ENCODE measurements around the gene IL12RB1.
A peak's percentile ranks its signal among the peaks of the same experiment; 100 is the strongest.

The IL12RB1 gene

DNA sequence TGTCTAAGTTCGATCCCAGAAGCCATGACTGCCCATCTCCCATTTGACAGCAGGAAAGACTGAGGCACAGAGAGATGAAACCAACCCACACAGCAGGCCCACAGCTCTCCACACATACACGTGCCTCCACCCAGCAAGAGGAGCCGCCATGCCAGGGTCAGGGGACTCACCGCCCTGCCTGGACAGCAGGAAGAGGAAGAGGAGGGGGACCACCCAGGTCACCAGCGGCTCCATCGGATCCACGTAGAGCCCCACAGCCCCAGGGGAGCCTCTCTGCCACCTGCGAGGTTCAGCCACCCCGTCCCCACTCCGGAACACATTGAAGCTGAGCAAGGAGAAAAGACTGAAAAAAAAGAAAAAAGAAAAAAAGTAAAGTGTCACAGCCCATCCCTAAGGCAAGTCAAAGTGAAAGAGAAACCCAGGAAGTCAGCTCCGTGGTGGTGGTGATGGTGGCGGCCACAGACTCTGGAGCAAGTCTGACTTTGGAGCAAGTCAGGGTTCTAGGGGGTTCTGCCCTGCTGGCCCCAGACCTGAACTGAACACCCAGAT, at the start of gene IL12RB1:
Gene IL12RB1, minus strand, starts transcription at position 345 of the 549 bp plus-strand sequence. Its CDS starts 111 bp downstream, at position 234.
- Mint-ChIP-seq H3K36me3 (peaks cover 7% of the 10 kb centered on the region), H3K4me1 (ENCODE audit: low read depth) (peaks cover 65% of the 10 kb centered on the region), H3K9me3 (ENCODE audit: low read depth) (no peaks in the 10 kb centered on the region), H3K27ac (peak within 1 kb of the TSS; percentile 96), H3K27me3 (no peaks in the 10 kb centered on the region), H3K4me3 (peak within 1 kb of the TSS; percentile 92)

DNA sequence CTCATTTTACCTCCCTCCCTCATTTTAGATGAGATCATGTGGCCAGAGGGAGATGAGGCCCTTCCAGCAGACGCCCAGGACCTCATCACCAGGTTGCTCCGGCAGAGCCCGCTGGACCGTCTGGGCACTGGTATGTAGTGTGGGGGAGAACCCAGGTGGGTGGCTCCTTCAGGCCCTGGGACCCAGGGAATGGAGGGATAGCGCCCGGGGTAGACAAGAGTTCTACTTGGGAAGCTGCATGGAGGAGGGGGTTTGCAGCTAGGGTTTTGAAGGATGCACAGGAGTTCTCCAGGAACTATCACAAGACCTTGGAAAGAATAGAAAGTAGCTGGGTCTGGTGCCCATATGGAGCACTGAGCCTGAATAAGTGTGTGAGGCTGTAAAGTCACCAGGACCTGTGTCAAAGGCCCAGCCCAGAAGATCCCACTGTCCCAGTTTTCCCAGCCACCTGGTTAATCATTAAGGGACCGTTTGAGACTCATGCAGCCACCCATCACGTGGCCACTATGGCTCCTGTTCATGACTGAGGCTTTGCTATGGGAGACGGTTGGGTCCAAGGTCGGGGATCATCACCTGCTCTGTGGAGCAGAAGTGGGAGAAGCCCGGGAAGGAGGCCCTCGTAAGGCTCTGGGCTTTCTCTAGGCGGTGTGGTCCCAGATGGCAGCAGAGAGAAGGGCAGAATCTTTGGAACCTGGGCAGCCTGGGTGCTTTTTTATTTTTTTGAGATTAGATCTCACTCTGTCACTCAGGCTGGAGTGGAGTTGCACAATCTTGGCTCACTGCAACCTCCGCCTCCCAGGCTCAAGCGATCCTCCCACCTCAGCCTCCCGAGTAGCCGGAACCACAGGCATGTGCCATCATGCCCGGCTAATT, 49.2 kb upstream of the IL12RB1 start:
- Mint-ChIP-seq H3K4me1 (ENCODE audit: low read depth) (no peaks in the 10 kb centered on the region), H3K27me3 (no peaks in the 10 kb centered on the region), H3K4me3 (no peak overlapping the region), H3K27ac (no peak overlapping the region), H3K36me3 (peaks cover 3% of the 10 kb centered on the region), H3K9me3 (ENCODE audit: low read depth) (no peaks in the 10 kb centered on the region)

DNA sequence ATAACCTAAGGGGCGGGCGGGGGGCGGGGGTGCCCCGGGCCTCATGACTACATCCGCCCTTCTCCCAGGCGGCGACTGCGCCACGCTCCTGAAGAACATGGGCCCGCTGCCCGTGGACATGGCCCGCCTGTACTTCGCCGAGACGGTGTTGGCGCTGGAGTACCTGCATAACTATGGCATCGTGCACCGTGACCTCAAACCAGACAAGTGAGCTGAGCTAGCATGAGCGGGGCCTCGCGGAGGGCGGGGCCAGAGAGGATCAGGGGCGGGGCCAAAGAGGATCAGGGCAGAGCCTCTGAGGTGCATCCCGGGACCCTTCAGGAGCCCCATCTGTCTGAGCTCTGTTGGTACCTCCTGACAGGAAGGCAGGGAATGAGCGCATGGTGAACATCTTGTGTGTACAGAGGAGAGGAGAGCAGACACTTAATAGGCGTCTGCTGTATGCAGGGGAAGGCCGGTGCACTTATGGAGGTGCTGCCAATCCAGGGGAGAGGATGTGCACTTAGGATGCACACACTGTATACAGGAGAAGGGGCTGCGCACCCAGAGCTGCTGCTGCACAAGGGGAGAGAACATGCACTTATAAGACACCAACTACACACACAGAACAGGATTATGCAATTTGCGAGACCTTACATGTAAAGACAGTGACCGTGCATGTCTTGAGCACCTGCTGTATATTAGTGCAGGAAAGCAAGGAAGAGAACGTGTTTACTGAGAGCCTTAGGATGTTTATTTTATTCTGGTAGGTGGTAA, 45.3 kb upstream of the IL12RB1 start:
- H3K9me3 Mint-ChIP-seq (ENCODE audit: low read depth), result no peaks in the 10 kb centered on the region
- no peak overlapping the region for H3K27ac Mint-ChIP-seq
- H3K36me3 Mint-ChIP-seq, result no peaks in the 10 kb centered on the region
- peaks cover 2% of the 10 kb centered on the region for H3K4me1 Mint-ChIP-seq (ENCODE audit: low read depth)
- H3K4me3 Mint-ChIP-seq, result no peak overlapping the region
- no peaks in the 10 kb centered on the region for H3K27me3 Mint-ChIP-seq

DNA sequence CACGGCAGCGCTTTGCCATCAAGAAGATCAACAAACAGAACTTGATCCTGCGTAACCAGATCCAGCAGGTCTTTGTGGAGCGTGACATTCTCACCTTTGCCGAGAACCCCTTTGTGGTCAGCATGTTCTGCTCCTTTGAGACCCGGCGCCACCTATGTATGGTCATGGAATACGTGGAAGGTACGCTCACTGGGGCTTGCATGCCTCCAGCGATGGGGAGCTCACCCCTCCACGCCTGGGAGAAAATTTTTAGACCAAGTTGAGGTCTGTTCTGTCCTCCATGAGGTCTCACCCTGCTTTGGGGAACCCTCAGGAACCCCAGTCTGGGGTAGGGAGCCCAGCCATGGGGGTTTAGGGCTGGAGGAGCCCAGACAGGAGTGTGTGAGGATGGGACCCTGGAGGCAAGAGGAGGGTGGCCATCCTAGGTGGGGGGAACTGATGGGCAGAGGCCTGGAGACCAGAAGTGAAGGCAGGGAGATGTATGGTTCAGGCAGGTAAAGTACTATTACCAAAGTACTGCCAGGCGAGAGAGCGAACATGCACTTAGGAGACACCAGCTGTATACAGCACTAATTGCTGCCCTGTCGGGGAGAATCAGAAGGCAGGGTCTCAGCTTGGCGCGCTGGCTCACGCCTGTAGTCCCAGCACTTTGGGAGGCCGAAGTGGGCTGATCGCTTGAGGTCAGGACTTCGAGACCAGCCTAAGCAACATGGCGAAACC, 43.9 kb upstream of the IL12RB1 start:
- Mint-ChIP-seq H3K4me1 (ENCODE audit: low read depth) (peaks cover 2% of the 10 kb centered on the region), H3K27me3 (no peaks in the 10 kb centered on the region), H3K4me3 (no peak overlapping the region), H3K27ac (no peak overlapping the region), H3K9me3 (ENCODE audit: low read depth) (no peaks in the 10 kb centered on the region), H3K36me3 (no peaks in the 10 kb centered on the region)

DNA sequence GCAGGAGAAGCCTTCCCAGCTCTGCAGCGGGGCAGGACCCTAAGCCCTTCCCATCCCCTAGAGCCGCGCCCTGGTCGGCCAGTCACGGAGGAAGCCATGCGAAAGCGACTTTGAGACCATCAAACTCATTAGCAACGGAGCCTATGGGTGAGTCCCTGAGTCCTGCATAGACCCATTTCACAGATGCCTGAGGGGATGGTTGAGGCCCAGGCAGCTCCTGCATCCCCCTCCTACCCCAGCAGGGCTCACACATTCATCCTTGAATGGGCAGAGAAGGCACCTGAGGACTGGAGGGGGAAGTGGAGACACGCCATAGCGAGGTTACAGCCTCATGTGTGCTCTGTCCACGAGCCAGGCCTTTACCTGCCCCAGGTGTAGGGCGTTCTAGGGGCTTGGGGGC, 42.1 kb upstream of the IL12RB1 start:
- Mint-ChIP-seq H3K27ac (no peak overlapping the region), H3K4me3 (no peak overlapping the region)

DNA sequence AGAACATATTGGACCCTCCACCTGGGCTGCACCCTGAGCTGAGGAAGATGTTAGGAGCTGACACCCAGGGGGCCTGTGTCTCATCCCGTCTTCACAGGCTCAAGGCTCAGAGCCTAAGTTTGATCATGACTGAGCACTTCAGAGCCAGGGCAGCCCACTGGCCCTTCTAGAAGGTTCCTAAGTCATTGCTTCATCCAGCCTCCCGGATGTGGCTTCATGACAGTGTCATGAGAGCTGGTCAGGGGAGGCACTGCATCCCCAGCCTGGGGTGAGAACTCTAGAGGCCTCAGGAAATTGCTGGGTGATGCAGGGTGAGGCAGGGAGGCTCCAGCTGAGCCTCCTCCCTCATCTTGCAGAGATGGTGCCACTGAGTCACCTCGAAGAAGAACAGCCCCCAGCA, 41.3 kb upstream of the IL12RB1 start:
- Mint-ChIP-seq H3K27ac (no peak overlapping the region), H3K36me3 (no peaks in the 10 kb centered on the region), H3K9me3 (ENCODE audit: low read depth) (no peaks in the 10 kb centered on the region)

More for the DNA sequence above, 42.1 kb upstream of the IL12RB1 start:
- Mint-ChIP-seq H3K36me3 (no peaks in the 10 kb centered on the region), H3K9me3 (ENCODE audit: low read depth) (no peaks in the 10 kb centered on the region), H3K27me3 (no peaks in the 10 kb centered on the region), H3K4me1 (ENCODE audit: low read depth) (peaks cover 2% of the 10 kb centered on the region)

DNA sequence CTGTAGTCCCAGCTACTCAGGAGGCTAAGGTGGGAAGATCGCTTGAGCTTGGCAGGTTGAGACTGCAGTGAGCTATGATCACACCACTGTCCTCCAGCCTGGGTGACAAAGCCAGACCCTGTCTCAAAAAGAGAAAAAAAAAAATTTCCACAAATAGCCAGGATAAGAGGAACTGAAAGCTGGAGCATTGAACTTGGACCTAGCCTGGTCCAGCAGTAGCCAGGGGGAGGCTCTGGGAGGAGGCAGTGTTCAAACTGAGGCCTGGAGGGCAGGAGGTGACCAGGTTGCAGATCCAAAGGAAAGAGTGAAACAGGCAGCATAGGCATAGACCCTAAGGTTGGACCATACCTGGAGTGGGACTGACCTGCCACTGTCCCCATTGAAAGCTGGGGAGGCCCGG, 39.4 kb upstream of the IL12RB1 start:
- Mint-ChIP-seq H3K27me3 (no peaks in the 10 kb centered on the region), H3K4me3 (no peak overlapping the region), H3K9me3 (ENCODE audit: low read depth) (no peaks in the 10 kb centered on the region), H3K36me3 (no peaks in the 10 kb centered on the region), H3K27ac (no peak overlapping the region), H3K4me1 (ENCODE audit: low read depth) (peaks cover 2% of the 10 kb centered on the region)

More for the DNA sequence above, 41.3 kb upstream of the IL12RB1 start:
- H3K27me3 Mint-ChIP-seq, result no peaks in the 10 kb centered on the region
- H3K4me1 Mint-ChIP-seq (ENCODE audit: low read depth), result peaks cover 2% of the 10 kb centered on the region
- H3K4me3 Mint-ChIP-seq, result no peak overlapping the region

DNA sequence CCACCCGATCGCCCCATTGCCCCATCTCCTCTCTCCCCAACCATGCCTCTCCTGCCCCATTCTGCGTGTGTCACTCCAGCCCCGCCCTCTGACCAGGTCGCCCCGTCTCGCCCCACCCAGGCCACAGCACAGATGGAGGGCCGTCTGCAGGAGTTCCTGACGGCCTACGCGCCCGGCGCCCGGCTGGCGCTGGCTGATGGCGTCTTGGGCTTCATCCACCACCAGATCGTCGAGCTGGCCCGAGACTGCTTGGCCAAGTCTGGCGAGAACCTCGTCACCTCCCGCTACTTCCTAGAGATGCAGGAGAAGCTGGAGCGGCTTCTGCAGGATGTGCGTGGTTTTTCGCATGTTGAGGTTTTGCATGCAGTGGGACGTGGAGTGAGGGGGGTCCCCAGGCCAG, 37.1 kb upstream of the IL12RB1 start:
- Mint-ChIP-seq H3K27ac (no peak overlapping the region), H3K9me3 (ENCODE audit: low read depth) (no peaks in the 10 kb centered on the region)

DNA sequence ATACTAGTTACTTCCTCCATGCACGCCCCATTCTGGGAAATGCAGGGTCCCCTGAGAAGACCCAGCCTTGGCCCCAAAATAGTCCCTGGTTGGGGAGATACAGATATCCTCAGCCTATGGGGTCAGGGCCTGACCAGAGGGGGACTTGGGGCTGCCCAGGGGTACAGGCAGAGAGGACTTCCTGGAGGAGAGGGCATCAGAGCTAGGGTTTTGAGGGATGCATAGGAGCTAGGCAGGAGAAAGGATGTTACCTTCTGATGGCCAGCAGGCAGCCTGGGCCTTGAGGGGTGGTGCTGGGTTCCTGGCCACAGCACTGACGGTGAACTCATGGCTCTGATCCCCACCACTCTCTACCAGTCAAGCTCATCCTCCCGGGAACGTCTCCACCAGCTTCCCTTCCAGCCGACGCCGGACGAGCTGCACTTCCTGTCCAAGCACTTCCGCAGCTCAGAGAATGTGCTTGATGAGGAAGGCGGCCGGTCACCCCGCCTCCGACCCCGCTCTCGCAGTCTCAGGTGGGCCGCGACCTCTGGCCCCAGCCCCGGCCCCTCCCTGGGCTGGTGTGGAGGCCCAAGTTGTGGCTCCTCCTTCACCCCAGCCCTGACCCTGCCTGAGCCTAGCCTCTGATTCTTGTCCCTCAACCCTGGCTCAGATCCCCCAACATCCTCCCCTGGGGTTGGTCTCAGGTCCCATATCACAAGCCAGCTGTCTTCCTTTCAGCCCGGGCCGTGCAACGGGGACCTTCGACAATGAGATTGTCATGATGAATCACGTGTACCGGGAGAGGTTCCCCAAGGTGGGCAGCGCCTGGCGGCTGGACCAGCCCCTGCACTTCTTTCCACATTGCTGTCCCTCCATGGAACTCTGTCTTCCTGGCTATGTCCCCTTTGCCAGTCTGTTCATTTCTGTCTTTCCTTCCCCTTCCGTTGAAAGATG, 36.4 kb upstream of the IL12RB1 start:
- Mint-ChIP-seq H3K27me3 (no peaks in the 10 kb centered on the region), H3K36me3 (no peaks in the 10 kb centered on the region), H3K27ac (peak overlapping the region; percentile 61), H3K9me3 (ENCODE audit: low read depth) (no peaks in the 10 kb centered on the region), H3K4me3 (no peak overlapping the region), H3K4me1 (ENCODE audit: low read depth) (peaks cover 22% of the 10 kb centered on the region)

More for the DNA sequence above, 37.1 kb upstream of the IL12RB1 start:
- Mint-ChIP-seq H3K4me1 (ENCODE audit: low read depth) (peaks cover 17% of the 10 kb centered on the region), H3K27me3 (no peaks in the 10 kb centered on the region), H3K36me3 (no peaks in the 10 kb centered on the region), H3K4me3 (no peak overlapping the region)

DNA sequence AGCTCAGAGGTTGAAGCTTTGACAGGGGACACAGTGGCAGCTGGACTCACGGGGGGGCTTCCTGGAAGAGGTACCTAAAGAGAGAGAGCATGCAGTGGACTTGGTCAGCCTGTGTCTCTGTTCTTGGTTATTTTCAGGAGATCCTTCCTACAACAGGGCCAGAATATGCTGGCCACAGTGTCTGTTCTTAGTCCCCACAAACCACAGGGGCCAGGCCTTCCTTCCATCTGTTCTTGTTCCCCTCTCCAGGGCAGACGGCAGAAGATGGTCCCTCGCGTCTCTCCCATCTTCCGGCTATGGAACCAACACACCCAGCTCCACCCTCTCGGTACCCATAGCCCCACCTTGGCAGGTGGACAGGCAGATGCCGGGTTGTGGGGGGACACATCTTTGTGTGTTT, 35.7 kb upstream of the IL12RB1 start:
- no peaks in the 10 kb centered on the region for H3K9me3 Mint-ChIP-seq (ENCODE audit: low read depth)
- H3K27ac Mint-ChIP-seq, result peak overlapping the region; percentile 61
- no peaks in the 10 kb centered on the region for H3K36me3 Mint-ChIP-seq
- H3K4me1 Mint-ChIP-seq (ENCODE audit: low read depth), result peaks cover 24% of the 10 kb centered on the region
- H3K4me3 Mint-ChIP-seq, result no peak overlapping the region
- no peaks in the 10 kb centered on the region for H3K27me3 Mint-ChIP-seq

DNA sequence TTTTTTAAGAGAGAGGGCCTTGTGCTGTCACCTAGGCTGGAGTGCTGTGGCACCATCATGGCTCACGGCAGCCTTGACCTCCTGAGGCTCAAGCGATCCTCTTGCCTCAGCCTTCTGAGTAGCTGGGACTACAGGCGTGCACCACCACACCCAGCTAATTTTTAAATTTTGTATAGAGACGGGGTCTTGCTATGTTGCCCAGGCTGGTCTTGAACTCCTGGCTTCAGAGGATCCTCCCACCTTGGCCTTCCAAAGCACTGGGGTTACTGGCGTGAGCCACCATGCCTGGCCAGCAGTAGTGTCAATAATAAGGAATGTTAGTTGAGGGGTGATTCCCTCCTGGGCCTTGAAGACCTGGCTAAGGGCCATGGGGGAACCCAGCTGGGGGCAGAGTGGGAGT, 34.4 kb upstream of the IL12RB1 start:
- Mint-ChIP-seq H3K4me1 (ENCODE audit: low read depth) (peaks cover 30% of the 10 kb centered on the region), H3K4me3 (no peak overlapping the region), H3K36me3 (no peaks in the 10 kb centered on the region), H3K27me3 (no peaks in the 10 kb centered on the region), H3K9me3 (ENCODE audit: low read depth) (no peaks in the 10 kb centered on the region), H3K27ac (peak overlapping the region; percentile 61)

DNA sequence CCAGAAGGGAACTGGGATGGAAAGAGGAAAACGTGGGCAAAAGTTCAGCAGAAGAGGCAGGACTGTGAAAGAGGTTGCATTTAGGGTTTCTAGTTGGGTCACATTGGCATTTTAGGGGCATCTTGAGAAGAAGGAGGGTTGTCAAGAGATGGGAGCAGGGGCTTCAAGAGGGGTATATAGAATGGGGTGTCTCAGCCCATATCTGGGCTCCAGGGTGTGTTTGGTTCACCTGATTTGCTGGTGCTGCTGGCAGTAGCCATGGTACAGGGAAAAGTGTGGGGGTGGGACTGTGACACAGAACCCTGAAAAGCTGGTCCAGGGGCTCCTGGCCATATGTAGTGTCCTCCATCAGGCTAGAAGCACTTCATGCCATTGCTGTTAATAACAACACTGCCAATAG, 33.4 kb upstream of the IL12RB1 start:
- peak overlapping the region; percentile 96 for H3K27ac Mint-ChIP-seq
- no peaks in the 10 kb centered on the region for H3K36me3 Mint-ChIP-seq
- H3K4me1 Mint-ChIP-seq (ENCODE audit: low read depth), result peaks cover 32% of the 10 kb centered on the region
- H3K27me3 Mint-ChIP-seq, result no peaks in the 10 kb centered on the region
- H3K9me3 Mint-ChIP-seq (ENCODE audit: low read depth), result no peaks in the 10 kb centered on the region
- peak overlapping the region; percentile 91 for H3K4me3 Mint-ChIP-seq

DNA sequence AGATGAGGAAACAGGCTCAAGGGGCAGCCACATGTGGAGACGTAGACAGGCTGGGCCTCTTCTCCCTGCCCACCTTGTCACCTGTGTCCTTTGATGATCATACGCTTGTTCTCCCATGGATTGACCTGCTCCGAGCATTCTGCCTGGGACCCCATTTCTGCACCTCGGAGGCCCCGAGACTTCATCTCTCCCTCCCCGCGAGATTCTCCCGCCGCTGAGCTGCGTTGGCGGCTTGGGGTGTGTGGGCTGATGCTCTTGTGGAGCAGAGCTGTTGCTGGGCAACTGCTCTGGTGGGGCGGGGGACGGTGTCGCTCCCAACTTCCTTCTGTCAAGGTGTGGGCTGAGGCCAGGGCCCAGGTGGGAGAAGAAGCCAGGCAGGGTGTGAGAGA, 33.0 kb upstream of the IL12RB1 start:
- Mint-ChIP-seq H3K4me3 (peak overlapping the region; percentile 91), H3K36me3 (no peaks in the 10 kb centered on the region), H3K4me1 (ENCODE audit: low read depth) (peaks cover 32% of the 10 kb centered on the region), H3K27me3 (no peaks in the 10 kb centered on the region), H3K27ac (peak overlapping the region; percentile 96), H3K9me3 (ENCODE audit: low read depth) (no peaks in the 10 kb centered on the region)
